K562 (cell line): ENCODE results near the gene PTH1R.

Experiments used
- BMI1 ChIP-seq: fragments of 150-350 bp; IDR thresholded peaks from 2 replicates; pipeline ENCODE4 v1.6.1; 2014; ENCODE audit warnings: low read length
- SFPQ ChIP-seq: fragments of 200-400 bp; formaldehyde crosslinking; IDR thresholded peaks from 2 replicates; pipeline ENCODE4 v1.6.1; 2017; ENCODE audit warnings: mild to moderate bottlenecking, low read depth, low read length, moderate library complexity
- SMARCA5 ChIP-seq: fragments of 450-650 bp; IDR thresholded peaks from 2 replicates; pipeline ENCODE4 v1.6.1; 2016
- TARDBP ChIP-seq: fragments of 450-650 bp; IDR thresholded peaks from 2 replicates; pipeline ENCODE4 v1.6.1; 2016
- ZNF274 ChIP-seq: IDR thresholded peaks from 2 replicates; pipeline ENCODE4 v1.6.1; 2011; ENCODE audit warnings: low read depth, mild to moderate bottlenecking, low read length, moderate library complexity, borderline replicate concordance

DNA sequence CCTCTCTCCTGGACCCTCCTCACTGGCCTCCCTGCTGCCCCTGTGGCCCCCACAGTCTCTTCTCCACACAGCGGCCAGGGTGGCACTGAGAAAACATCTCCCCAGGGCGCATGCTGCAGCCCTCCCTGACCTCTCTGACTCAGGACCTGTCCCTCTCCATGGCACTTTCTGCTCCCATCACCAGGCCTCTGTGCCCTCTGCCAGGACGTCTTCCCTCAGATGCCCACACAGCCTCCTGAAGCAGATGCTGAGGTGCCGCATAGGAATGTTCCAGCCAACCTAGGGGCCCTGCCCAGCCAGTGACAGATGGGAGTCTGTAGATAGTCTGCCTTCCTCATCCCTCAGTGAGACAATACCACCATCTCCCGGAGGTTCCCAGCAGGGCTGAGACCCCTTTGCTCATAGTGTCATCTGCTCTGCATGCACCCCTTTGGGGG, 22.9 kb upstream of the PTH1R start:
- TF ChIP-seq SFPQ, result no peak
- no peak for TF ChIP-seq BMI1
- TF ChIP-seq SMARCA5, result no peak
- no peak for TF ChIP-seq TARDBP
- no peak for TF ChIP-seq ZNF274
